MM.1S (cell line): Measurements from ENCODE around the gene BABAM1.

ENCODE experiments used
- DNase-seq: peaks from one replicate; pipeline ENCODE4 v3.0.0-alpha.2; 2015
- H2AFZ ChIP-seq: fragments of 300-600 bp; sonication (generic); 2 replicates; pipeline ENCODE4 v1.6.0; 2016; ENCODE audit warnings: antibody characterized with exemption, low read length
- H3F3A ChIP-seq: fragments of 300-600 bp; sonication (generic); 2 replicates; pipeline ENCODE4 v1.6.1; 2016; ENCODE audit warnings: mild to moderate bottlenecking, antibody characterized with exemption, low read length, moderate library complexity, mixed read lengths; ENCODE audit not compliant: insufficient read depth
- H3K27ac ChIP-seq: fragments of 300-600 bp; sonication (generic); 2 replicates; pipeline ENCODE4 v1.5.1; 2016; ENCODE audit warnings: mild to moderate bottlenecking, low read length
- H3K27me3 ChIP-seq: fragments of 300-600 bp; sonication (generic); replicated peaks from 2 replicates; pipeline ENCODE4 v1.6.0; 2016; ENCODE audit warnings: low read length; ENCODE audit not compliant: insufficient read depth
- H3K36me3 ChIP-seq: fragments of 300-600 bp; sonication (generic); replicated peaks from 2 replicates; pipeline ENCODE4 v1.6.1; 2016; ENCODE audit warnings: mild to moderate bottlenecking, low read length, mixed read lengths; ENCODE audit not compliant: insufficient read depth
- H3K4me1 ChIP-seq: fragments of 300-600 bp; sonication (generic); 2 replicates; pipeline ENCODE4 v1.6.1; 2016; ENCODE audit warnings: low read length, mixed read lengths
- H3K4me2 ChIP-seq: fragments of 300-600 bp; sonication (generic); 2 replicates; pipeline ENCODE4 v1.6.0; 2016; ENCODE audit warnings: low read depth, low read length
- H3K4me3 ChIP-seq: fragments of 300-600 bp; sonication (generic); 2 replicates; pipeline ENCODE4 v1.5.1; 2016; ENCODE audit warnings: low read length, mixed read lengths
- H3K79me2 ChIP-seq: fragments of 300-600 bp; sonication (generic); 2 replicates; pipeline ENCODE4 v1.6.1; 2016; ENCODE audit warnings: mixed run types, low read length, mixed read lengths
- H3K9ac ChIP-seq: fragments of 300-600 bp; sonication (generic); 2 replicates; pipeline ENCODE4 v1.6.1; 2016; ENCODE audit warnings: low read length, mixed read lengths
- H3K9me2 ChIP-seq: fragments of 300-600 bp; sonication (generic); replicated peaks from 2 replicates; pipeline ENCODE4 v1.6.1; 2016; ENCODE audit warnings: mild to moderate bottlenecking, low read length, mixed read lengths; ENCODE audit not compliant: insufficient read depth
- H3K9me3 ChIP-seq: fragments of 300-600 bp; sonication (generic); replicated peaks from 2 replicates; pipeline ENCODE4 v1.6.1; 2016; ENCODE audit warnings: mild to moderate bottlenecking, low read length, mixed read lengths; ENCODE audit not compliant: insufficient read depth
- H4K20me1 ChIP-seq: fragments of 300-600 bp; sonication (generic); 2 replicates; pipeline ENCODE4 v1.6.1; 2016; ENCODE audit warnings: mild to moderate bottlenecking, low read length, moderate library complexity, mixed read lengths; ENCODE audit not compliant: insufficient read depth
- CTCF ChIP-seq: fragments of 300-600 bp; sonication (generic); IDR thresholded peaks from 2 replicates; pipeline ENCODE4 v1.5.1; 2016; ENCODE audit warnings: antibody characterized with exemption, low read length, mixed read lengths
- EZH2 ChIP-seq: fragments of 300-600 bp; sonication (generic); optimal IDR thresholded peaks from 2 replicates; pipeline ENCODE3; 2017; ENCODE audit warnings: low read depth, mild to moderate bottlenecking, antibody characterized with exemption, low read length, mixed read lengths
- EZH2phosphoT487 ChIP-seq: fragments of 300-600 bp; sonication (generic); IDR thresholded peaks from 2 replicates; pipeline ENCODE4 v1.6.1; 2018; ENCODE audit warnings: antibody characterized with exemption, low read length

Gene BABAM1

GRCh38 chr19:17279436-17279835, 12.2 kb downstream of the BABAM1 start:
- H2AFZ ChIP-seq = no peak overlapping the region
- no peaks in the 10 kb centered on the region for H3K9me2 ChIP-seq
- no peaks in the 10 kb centered on the region for H4K20me1 ChIP-seq
- TF ChIP-seq EZH2 = no peak
- H3K27me3 ChIP-seq = peaks cover 18% of the 10 kb centered on the region
- H3K79me2 ChIP-seq = no peaks in the 10 kb centered on the region
- H3K27ac ChIP-seq = no peak overlapping the region
- DNase-seq = no peak
- H3K4me2 ChIP-seq = no peak overlapping the region
- H3K4me1 ChIP-seq = peaks cover 12% of the 10 kb centered on the region; the same call in 1 of the 2 replicates
- no peaks in the 10 kb centered on the region for H3K36me3 ChIP-seq
- H3K9me3 ChIP-seq = no peaks in the 10 kb centered on the region
- H3F3A ChIP-seq = no peaks in the 10 kb centered on the region
- no peak overlapping the region for H3K9ac ChIP-seq
- H3K4me3 ChIP-seq = no peak overlapping the region

- Histone ChIP-seq H3K4me1 (peaks cover 12% of the 10 kb centered on the region; the same call in 1 of the 2 replicates), H3K9me3 (no peaks in the 10 kb centered on the region), H3K4me2 (peak within 1 kb of the TSS; percentile 88), H3K27ac (no peak within 1 kb of the TSS), H3K27me3 (peaks cover 22% of the 10 kb centered on the region), H3F3A (no peaks in the 10 kb centered on the region), H3K79me2 (no peaks in the 10 kb centered on the region), H3K36me3 (no peaks in the 10 kb centered on the region), H3K4me3 (peak within 1 kb of the TSS; percentile 44), H3K9ac (no peak within 1 kb of the TSS), H4K20me1 (no peaks in the 10 kb centered on the region), H3K9me2 (no peaks in the 10 kb centered on the region), H2AFZ (peak within 1 kb of the TSS; percentile 74)
- DNase-seq = no peak
- TF ChIP-seq CTCF = no peak
- no peak for TF ChIP-seq EZH2phosphoT487
Observed at GRCh38 chr19:17281391-17282304, 14.4 kb downstream of the BABAM1 start, which contains the start of gene ANKLE1. ANKLE1 (plus strand) TSS chr19:17281901; CDS start chr19:17281921, 20 bp downstream.

DNA sequence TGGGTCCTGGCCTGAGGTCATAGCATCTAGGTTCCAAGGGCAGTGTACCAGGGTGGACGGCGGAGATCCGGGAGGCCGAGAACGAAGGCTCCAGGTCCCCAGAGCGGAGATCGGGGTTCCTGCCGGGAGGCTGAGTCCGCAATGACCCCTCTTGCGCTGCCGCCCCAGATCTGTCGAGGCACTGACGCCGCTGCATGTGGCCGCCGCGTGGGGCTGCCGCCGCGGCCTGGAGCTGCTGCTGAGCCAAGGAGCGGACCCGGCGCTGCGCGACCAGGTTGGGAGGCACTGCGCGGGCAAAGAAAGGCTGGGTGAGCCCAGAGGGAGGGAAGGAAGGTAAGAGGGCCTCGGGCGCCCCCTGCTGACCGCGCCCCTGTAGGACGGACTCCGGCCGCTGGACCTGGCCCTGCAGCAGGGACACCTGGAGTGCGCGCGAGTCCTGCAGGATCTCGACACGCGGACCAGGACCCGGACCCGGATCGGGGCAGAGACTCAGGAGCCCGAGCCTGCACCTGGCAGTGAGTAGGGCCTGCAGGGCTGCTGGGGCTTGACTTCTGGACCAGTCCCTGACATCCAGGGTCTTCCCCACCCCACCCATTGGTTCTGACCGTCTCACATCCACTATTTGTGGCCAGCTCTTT, 15.4 kb downstream of the BABAM1 start:
- Histone ChIP-seq H3K27me3 (peaks cover 23% of the 10 kb centered on the region), H3F3A (no peaks in the 10 kb centered on the region), H3K9me2 (no peaks in the 10 kb centered on the region), H3K79me2 (no peaks in the 10 kb centered on the region), H3K9me3 (no peaks in the 10 kb centered on the region), H2AFZ (peak overlapping the region; percentile 74), H3K36me3 (no peaks in the 10 kb centered on the region), H3K9ac (no peak overlapping the region), H3K4me1 (peaks cover 12% of the 10 kb centered on the region; the same call in 1 of the 2 replicates), H3K4me3 (peak overlapping the region; percentile 44), H3K27ac (no peak overlapping the region), H4K20me1 (no peaks in the 10 kb centered on the region), H3K4me2 (peak overlapping the region; percentile 88)
- peak; percentile 73 for DNase-seq
- TF ChIP-seq EZH2 (no peak), CTCF (peak; percentile 88)
